NCI-H1930 (cell line): ENCODE data around the gene PPP2R2B.
"Not testable (repeated sequence)": the region's sequence is repeated elsewhere in the genome, so short reads cannot be mapped to it uniquely, and the experiment has no call there.

Source experiments
- DNase-seq, 2 experiments: peaks; one replicate each; lab custom pipeline; 2025; lab: John Stamatoyannopoulos, UW

Gene PPP2R2B

DNA sequence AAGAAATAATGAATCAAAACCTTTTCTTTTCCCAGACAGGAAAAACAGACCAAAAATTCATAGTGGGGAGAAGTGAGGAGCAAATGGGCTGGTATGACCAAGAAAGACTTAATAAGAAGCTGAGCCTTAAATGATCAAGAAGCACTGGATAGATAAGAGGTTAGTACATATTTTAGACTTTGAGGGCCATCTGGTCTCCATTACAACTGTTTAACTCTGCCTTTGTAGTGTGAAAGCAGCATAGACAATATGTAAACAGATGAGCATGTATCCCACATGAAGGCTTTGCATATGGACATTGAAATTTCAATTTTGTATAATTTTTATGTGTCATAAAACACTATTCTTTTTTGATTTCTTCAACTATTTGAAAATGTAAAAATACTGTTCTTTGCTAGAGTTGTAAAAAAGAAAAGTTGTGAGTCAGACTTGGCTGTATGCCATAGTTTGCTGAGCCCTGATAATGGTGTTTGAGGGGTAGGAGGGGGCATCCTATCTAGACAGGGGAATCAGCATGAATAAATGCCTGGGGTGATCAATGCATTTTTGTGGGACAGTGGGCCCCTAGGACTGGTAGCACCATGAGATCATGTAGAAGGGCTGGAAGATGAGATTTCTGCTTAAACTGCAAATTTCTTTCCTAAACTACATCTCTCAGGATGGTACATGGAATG is 270.8 kb downstream of the PPP2R2B start:
- no peak for DNase-seq

DNA sequence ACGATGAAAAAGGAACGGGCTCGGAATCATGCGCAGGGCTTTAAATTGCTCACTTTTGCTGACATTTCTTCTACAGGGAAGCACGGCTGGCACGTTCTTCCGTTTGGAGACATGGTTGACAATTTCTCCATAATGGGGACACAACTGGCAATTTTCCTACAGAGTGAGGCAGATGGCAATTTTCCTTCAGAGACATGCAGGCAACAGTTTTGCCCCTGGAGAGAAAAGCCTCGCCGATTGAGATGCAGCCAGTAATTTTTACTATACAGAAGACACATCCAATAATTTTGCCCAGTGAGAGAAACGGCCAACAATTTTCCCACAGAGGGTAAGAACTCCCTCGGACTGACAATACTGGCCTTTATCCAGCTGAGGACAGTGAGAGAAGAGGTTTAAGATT is 271.7 kb downstream of the PPP2R2B start:
- no peak for DNase-seq

DNA sequence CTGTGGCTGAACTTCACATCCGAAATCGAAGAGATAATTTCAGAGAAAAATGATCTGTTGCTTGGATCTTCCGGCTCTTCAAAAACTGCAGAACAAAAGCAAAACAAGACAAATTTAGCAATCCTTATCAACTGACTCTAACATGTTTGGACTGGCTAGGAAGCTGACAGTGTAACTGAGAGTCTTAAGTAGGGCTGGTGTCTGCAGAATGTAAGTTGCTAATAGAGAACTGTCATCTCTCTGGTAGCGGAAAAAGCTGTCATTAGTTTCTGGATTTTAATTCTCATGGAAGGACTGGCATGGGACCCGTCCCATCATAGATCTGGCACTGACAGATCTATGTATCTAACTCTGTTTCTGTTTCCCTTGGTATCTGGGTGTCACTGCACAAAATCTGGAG is 278.2 kb downstream of the PPP2R2B start:
- DNase-seq, result no peak

DNA sequence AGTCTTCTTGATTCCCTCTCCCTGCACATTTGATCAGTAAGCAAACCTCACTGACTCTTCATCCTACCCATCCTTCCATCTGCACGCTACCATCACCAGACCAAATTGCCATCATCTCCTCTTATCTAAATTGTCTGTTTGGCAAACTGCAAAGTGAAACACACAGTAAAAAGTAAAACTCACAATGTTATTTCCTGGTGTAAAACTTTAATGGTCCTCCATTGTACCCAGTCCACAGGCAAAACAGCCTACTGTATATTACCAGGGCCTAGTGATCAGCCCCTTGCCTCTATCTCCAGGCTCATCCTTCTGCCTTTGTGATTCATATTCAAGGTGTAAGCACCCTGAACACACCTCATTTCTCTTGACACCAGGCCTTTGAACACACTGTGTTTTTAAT is 279.3 kb downstream of the PPP2R2B start:
- DNase-seq, result no peak

DNA sequence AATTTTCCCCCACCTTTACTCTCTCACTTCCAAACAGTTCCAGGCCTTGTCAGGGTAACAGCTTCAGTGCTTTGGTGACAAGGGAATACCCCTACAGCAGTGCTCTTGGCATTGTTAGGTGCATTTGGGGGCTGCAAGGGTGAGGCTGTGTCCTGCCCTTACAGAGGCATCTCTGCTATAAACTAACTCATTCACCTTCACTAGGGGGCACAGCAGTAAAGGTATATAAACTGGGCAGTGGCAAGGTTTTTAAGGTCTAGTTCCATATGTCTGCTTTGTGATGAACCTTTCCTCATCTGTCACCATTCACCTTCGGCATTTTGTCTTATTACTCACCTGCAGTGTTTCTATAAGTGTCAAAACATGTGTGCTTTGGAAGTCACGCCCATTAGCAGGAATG is 283.5 kb downstream of the PPP2R2B start:
- DNase-seq, result no peak

DNA sequence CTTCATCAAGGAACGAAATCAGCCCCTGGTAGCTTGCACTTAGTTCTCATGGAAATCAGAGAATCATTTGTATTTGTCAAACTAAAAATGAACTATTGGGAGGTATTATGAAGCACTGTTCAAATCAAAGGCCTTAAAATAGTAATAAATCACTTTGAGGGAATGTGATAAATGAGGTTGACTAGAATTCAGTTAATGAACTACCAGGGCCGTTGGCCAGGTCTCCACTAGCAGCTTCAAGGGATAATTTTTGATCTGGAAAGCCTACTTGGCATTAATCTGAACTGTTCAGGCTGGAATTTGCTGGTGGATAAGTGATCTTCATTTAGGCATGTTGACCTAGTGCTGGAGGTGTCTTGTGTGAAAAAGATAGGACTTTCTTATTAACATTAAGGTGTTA is 286.2 kb downstream of the PPP2R2B start:
- no peak for DNase-seq

DNA sequence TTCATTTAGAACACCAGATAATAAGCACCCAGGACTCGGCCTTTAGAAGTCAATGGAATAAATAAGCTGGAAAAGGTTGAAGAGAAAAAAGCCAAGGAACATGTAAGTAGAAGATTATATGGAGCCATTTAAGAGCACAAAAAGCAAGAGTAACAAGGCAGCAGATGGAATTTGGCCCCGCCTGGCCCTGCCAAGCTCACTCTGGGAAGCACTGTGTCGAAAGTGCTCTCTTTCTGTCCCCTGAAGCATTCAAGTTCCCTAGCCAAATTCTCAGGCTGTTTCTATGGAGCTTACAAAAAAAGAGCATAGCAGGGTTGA is 289.6 kb downstream of the PPP2R2B start:
- DNase-seq, result no peak

DNA sequence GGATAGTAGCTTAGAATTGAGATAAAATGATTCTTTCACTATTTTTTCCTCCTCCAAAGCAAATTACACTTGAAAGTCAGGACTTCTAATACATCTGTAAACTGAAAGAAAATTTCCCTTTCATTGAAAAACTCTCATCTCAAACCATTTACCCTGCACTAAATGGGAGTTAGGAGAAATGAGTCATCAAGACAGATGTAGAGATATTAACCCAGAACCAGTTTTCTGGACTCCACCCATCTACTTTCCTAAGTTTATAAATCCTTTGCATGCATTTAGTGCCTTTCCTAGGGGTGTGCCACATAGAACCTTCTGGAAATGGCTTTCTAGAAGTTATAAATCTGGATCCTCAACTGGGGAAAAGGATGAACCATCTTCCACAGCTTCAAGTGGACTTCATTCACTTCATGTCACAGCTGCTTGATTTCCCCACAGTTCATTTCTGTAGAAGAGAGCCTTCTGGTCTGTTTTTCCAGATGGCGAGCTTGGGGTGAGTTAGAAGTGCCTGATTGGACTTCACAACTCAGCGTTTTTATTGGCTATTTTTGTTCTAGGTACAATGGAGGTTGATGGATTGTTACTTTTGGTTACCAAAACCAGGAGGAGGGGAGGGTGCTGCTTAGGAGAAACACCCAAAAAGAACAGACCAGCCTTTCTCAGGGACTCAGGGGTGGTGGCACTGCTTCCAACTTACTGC is 290.1 kb downstream of the PPP2R2B start:
- no peak for DNase-seq

DNA sequence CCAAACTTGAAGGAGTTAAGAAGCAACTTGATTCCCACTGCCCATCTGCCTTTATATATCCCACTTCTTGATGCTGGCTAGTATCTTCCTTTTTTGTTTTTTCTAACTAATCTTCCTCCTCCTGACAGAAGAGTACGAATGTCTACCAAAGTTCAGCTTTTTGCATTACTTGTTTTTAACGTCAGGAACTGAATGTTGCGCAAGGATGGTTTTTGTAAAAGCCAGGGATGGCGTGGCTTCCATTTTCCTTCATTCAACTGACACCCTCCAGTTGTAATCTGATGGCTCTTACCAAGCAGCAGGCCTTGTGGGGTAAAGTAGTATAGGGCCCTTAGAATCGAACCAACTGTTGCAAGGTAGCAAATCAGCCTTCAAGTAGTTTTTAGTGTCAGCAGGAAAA is 291.8 kb downstream of the PPP2R2B start:
- no peak for DNase-seq

DNA sequence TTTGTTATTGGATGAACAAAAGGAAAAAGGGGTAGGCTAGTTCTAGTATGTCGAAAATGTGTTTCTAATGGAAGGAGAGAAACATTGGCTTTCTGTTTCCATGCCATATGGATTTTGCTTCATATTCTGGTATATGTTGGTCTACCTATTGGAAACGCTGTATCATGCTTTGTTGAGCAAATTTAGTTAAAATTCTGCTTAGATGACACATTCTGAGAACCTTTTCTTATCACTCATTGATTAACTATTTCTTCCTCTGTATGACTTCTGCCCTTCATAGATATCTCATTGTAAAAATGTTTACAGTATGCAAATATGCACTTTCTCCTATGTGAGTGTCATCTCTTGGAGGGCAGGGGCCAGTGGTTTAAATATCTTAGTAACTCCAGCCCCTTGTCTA is 293.8 kb downstream of the PPP2R2B start:
- DNase-seq, result no peak

DNA sequence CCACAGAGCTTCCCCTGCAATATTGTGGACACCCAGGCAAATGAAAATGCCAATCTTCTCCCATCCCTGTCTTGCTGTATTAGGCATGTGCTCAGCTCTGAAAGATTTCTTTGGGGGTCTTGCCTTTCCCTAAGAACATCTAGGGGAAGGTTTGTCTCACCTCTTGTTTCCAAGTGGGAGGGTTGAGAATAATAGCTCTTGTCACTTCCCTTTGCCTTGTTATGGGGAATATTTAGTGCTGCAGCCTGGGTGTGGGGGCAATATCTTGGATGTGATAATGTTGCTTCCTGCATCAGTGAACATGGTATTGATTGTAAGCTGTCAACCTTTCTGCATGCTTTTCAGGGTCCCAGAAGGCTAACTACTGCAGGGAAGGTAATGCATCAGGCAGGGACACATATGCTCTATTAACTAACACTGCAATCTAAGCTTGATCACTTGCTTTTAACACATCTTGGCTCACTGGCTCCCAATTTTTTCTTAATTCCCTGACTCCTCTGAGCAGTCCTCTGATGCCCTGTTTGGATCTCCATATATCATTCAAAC is 296.4 kb downstream of the PPP2R2B start:
- no peak for DNase-seq

DNA sequence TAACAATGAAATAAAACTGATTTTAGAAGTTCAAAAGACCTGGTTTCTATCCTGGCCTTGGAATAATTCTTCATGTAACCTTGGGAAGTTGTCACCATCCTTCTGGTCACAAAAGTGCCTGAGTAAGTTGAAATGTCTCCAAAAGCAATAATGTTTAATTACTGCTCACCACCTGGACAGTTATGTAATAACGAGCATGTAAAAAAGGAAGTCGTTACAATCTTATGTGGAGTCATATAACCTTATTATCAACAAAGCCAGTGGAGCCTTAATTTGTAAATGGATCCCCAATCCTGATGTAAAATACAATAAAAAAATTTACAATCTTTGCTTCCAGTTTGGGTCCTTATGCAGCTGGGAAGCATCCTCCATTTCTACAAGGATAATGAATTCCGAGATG is 298.3 kb downstream of the PPP2R2B start:
- no peak for DNase-seq

DNA sequence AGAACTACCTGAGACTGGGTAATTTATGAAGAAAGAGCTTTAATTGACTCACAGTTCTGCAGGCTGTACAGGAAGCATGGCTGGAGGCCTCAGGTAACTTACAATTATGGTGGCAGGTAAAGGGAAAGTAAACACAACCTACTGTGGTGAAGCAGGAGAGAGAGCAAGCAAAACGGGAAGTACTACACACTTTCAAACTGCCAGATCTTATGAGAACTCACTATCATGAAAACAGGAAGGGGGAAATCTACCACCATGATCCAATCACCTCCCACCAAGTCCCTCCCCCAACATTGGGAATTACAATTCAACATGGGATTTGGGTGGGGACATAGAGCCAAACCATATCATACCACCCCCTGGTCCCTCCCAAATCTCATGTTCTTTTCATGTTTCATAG is 303.8 kb downstream of the PPP2R2B start:
- no peak for DNase-seq

DNA sequence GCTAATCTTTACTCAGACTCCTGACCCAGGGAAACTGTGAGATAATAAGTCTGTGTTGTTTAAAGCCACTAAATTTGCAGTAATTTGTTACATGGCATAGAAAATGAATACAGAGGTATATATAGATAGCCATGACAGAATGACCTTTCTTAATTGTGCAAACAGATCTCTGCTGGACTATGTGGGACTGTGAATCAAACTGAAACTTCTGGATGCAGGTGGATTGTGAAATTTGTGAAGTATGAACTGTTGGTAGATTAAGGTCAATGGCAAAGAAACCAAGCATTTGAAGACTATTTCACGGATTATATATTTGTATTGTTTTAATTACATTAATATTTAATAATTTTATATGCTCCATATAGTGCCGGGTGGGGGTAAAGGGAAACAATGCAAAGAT is 310.4 kb downstream of the PPP2R2B start:
- DNase-seq, result no peak

DNA sequence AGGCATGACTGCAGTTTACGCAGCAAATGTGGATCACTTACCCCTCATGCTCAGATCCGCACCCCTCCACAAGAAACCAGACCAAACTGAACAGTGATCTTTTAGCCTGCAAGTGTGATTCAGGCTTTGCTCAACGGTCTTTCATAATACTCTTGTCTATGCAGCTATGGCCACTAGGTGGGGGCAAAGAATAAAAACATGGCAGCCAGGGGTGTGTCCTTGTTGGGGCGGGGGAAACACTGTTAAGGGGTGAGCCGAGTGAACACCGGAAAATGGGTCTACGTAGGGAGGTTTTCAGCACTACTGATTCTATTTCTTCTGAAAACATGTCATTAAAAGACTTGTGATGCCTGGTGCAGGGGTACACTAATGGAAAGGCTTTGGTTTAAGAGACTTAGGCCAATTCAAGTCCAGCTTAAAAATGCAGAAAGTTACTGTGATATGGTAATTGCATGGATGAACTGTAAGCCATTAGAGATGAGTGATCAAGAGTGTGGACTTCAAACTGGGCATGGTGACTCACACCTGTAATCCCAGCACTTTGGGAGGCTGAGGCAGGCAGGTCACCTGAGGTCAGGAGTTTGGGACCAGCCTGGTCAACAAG is 312.7 kb downstream of the PPP2R2B start:
- peak; percentile 7 to 37 for DNase-seq

DNA sequence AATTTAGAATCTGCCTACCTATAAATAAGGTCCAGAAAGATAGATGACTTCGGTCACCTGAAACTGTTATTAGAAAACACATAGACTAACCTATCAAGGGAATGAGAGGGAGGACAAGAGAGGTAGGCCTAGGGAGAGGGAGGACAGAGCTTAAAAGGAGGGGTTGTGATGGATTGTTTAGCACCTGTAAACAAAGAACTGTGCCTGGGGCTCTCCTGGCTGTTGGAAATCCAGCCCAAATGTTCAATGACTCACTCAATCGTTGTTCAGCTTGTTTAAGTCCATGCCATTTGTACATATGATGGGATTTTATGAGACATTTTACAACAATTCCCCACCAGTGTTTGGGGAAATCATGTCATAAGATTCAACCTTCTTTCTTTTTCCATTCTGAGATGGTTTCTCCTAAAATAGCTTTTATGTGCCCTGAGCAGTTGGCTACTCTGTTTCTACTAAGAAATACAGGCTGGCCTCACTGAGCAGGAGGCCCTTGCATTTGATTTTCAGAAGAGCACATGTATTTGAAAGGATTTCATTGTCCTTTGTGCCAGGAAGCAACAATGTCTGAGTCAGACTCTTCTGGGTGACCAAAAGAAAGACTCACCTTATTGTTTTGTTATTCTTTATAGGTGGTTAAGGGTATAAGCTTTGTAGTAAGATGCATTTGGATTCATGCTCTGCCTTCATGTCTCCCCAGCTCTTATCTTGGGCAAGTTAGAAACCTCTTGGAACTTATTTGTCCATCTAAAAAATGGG is 314.4 kb downstream of the PPP2R2B start:
- DNase-seq, result no peak

DNA sequence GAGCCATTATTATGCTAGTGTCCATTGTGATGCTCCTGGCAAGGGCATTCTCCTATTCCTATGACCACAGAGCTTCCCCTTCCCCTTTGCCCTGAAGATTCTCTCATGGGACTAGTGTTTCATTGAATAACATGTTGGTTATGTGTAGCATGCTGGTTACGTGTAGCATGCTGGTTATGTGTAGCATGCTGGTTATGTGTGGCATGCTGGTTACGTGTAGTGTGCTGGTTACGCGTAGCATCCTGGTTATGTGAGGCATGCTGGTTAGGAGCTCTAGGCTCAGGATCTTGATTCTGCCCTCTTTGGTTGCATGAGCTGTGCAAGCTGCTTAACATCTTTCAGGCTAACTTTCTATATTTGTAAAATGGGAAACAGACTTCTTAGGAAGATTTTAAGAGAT is 316.1 kb downstream of the PPP2R2B start:
- DNase-seq, result no peak

DNA sequence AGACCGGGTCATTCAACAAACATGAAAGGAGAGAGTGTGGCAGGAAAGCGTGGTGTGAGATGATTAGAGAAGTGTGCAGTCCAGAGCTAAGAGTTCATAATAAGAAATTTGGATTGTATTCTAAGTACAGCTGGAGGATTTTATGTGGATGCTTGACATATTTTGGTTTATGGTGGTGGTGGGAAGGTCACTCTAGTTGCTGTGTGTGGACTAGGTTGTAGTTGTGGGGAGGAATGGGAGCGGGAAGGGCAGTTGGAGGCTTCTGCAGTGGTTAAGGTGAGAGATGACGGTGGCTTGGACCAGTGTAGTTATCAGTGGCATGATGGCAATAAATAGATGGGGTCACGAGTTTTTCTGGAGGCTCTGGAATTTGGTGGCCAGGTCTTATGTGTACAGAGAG is 316.8 kb downstream of the PPP2R2B start:
- DNase-seq, result no peak

DNA sequence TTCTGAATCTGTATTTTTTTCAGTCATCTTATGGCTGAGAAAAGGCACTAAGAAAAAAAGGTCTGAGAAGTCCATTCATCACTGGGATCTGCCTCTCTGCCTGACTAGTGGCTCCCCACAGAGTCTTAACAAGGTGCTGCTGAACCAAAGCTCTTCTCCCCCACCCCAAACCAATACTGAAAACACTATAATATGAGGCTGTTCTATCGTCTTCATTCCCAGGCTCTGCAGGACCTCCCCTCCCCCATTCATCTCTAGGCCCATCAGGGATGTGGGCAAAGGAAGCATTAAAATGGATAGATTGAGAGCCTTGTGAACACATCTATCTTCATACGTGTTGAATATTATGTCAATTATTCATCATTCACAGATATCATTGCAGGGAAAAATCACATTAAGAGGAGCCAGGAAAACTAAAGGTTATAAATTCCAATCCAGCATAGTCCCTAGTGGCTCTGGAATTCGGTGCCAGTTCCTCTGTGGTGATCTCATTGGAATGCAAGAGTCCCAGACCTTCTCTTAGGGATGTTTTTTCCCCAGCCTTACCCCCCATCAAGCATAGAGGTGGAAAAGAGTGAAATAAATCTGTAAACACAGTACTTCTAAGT is 318.2 kb downstream of the PPP2R2B start:
- no peak for DNase-seq

DNA sequence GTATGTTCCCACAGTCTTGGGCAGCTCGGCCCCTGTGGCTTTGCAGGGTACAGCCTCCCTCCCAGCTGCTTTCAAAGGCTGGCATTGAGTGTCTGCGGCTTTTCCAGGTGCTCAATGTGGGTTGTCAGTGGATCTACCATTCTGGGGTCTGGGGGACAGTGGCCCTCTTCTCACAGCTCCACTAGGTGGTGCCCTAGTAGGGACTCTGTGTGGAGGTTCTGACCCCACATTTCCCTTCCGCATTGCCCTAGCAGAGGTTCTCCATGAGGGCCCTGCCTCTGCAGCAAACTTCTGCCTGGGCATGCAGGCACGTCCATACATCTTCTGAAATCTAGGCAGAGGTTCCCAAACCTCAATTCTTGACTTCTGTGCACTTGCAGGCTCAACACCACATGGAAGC is 321.7 kb downstream of the PPP2R2B start:
- not testable (repeated sequence) for DNase-seq

DNA sequence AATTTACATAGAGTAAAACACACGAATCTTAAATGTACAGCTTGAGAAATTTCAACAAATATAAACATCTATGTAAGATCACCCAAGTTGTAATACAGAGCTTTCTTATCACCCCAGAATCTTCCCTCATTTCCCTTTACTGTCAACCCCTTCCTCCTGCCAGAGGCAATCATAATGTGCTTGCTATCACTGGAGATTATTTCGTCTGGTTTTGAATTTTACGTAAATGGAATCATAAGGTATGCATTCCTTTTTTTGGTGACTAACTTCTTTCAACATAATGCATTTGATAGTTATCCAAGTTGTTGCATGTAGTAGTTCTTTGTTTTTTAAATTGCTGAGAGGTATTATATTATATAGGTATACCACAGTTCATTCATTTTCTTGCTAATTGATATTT is 325.1 kb downstream of the PPP2R2B start:
- DNase-seq, result no peak

DNA sequence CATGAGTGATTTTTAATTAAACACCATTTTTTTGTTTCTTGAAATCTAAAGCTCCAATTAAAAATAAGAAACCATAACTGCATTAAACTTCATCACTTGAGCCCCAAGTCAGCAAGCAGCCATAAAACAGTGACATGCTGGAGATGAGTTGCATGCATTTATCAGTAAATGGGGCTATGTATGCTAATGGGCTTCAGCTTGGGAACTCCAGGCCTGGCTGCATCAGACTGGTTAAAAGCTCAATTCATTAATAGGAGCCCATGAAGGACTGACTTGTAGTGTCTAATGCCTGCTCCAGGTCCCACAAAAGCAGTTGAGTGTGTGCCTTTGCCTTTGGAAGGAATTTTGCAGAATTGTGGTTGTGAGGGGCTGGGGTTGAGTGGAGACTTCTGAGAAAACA is 328.9 kb downstream of the PPP2R2B start:
- no peak for DNase-seq
